Upper lobe of left lung (tissue), 6 donors: ENCODE measurements around the gene RPS27. TPM values are rescaled to one million over a fixed set of nuclear protein-coding genes. Genes with fewer than 3 reads are reported as not detected.

Experiments
- ATAC-seq, 2 donors: fragments of 200-7000 bp; cut with Tn5 transposase; one replicate each; pipeline ENCODE4 v1.9.1; 2022; ENCODE audit warnings: mild to moderate bottlenecking in 2 of 2, moderate library complexity in 2 of 2; ENCODE audit not compliant: low FRiP score in 2 of 2
- DNase-seq, 2 donors: peaks; one replicate each; pipeline ENCODE4 v3.0.0-alpha.2; 2019 to 2020
- H3K27ac ChIP-seq, 4 donors: fragments of 200-600 bp; sonication (generic); one replicate each; pipeline ENCODE4 v1.5.1; 2016 to 2019
- H3K27me3 ChIP-seq, 4 donors: fragments of 200-600 bp; sonication (generic); one replicate each; pipeline ENCODE4 v1.5.1; 2017 to 2019
- H3K36me3 ChIP-seq, 4 donors: fragments of 200-600 bp; sonication (generic); one replicate each; pipeline ENCODE4 v1.5.1; 2016 to 2019
- H3K4me1 ChIP-seq, 4 donors: fragments of 200-600 bp; sonication (generic); one replicate each; pipeline ENCODE4 v1.5.1; 2018 to 2019
- H3K4me3 ChIP-seq, 4 donors: fragments of 200-600 bp; sonication (generic); one replicate each; pipeline ENCODE4 v1.5.1; 2017 to 2019; ENCODE audit warnings: mild to moderate bottlenecking in 2 of 4, moderate library complexity in 1 of 4
- H3K9me3 ChIP-seq, 4 donors: fragments of 200-600 bp; sonication (generic); one replicate each; pipeline ENCODE4 v1.5.1; 2018 to 2019
- EP300 ChIP-seq, 4 donors: sonication (generic); formaldehyde crosslinking; IDR thresholded peaks; one replicate each; pipeline ENCODE4 v1.5.1; 2017; ENCODE audit warnings: antibody characterized with exemption in 4 of 4, control low read depth in 2 of 4
- POLR2A ChIP-seq, 4 donors: fragments of 450-650 bp; IDR thresholded peaks; one replicate each; pipeline ENCODE4 v1.5.1; 2016 to 2017; ENCODE audit warnings: antibody characterized with exemption in 4 of 4, mild to moderate bottlenecking in 2 of 4
- POLR2AphosphoS5 ChIP-seq, 2 donors: sonication (generic); formaldehyde crosslinking; IDR thresholded peaks; one replicate each; pipeline ENCODE4 v1.5.1; 2017; ENCODE audit warnings: antibody characterized with exemption in 2 of 2
- WGBS, 2 donors: methylation state at CpG; one replicate each; pipeline ENCODE4 v1.1.5; 2017 to 2018; 5-methylcytosine and 5-hydroxymethylcytosine counted together
- total RNA-seq, 6 donors: library from RNA; depleted of rRNA in 4 of 6; stranded (reverse); fragments of >200 nt in 4 of 6; gene quantifications; one replicate each; pipeline versions ENCODE4 v1.1.0 to v1.2.1, GENCODE V29; 2016 to 2021
- TF ChIP-seq, protein P1 (sequence below), 6 experiments: fragments of 450-650 bp in 4 of 6; fragments of 200-600 bp in 2 of 6; sonication (generic) in 2 of 6; IDR thresholded peaks; one replicate each; pipeline ENCODE4 v1.5.1; 2016 to 2019; ENCODE audit warnings: antibody characterized with exemption in 6 of 6
- donor health status: DM: no; HTN: no; CAD: no; lungs with moderate emphysema.
- donor health status: DM: no; HTN: yes; CAD: no; lungs with severe emphysema.

The RPS27 gene
- total RNA-seq, 6 donors from 2014 or later, result 551 to 2,666 (median 1,424) TPM

DNA sequence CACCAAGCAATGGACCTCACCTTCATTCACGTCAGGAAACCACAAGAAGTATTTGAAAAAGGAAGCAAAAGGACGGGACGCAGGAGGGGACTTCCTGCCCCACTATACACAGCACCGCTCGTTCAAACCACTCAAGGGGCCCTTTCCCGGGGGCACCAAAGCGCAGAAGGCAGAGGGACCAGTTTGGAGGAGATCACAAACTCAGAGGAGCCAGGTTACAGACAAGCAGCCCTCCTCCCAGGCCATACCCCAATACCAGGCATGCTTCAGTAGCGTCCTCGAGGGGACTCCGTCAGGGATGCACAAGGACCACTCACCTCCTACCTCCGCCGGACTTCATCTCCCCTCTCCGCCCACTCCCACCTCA is 32.8 kb upstream of the RPS27 start:
- Histone ChIP-seq H3K27ac (peak overlapping the region; percentile 91 to 96 (median 93)), H3K4me3 (peak overlapping the region; percentile 83 to 96 (median 90)), H3K36me3 (peaks cover 0 to 52% (median 24%) of the 10 kb centered on the region in 4 donors), H3K27me3 (no peaks in the 10 kb centered on the region), H3K4me1 (peaks cover 48 to 75% (median 53%) of the 10 kb centered on the region in 4 donors), H3K9me3 (no peaks in the 10 kb centered on the region)
- DNase-seq, result peak in 1 of 2 donors; percentile 55
- TF ChIP-seq, protein P1, sequence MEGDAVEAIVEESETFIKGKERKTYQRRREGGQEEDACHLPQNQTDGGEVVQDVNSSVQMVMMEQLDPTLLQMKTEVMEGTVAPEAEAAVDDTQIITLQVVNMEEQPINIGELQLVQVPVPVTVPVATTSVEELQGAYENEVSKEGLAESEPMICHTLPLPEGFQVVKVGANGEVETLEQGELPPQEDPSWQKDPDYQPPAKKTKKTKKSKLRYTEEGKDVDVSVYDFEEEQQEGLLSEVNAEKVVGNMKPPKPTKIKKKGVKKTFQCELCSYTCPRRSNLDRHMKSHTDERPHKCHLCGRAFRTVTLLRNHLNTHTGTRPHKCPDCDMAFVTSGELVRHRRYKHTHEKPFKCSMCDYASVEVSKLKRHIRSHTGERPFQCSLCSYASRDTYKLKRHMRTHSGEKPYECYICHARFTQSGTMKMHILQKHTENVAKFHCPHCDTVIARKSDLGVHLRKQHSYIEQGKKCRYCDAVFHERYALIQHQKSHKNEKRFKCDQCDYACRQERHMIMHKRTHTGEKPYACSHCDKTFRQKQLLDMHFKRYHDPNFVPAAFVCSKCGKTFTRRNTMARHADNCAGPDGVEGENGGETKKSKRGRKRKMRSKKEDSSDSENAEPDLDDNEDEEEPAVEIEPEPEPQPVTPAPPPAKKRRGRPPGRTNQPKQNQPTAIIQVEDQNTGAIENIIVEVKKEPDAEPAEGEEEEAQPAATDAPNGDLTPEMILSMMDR (IDR thresholded peaks at IDR 0.05), result no peak
- TF ChIP-seq EP300 (IDR thresholded peaks at IDR 0.05) (no peak), POLR2AphosphoS5 (IDR thresholded peaks at IDR 0.05) (no peak), POLR2A (IDR thresholded peaks at IDR 0.05) (no peak)
- peak; percentile 0 to 3 for ATAC-seq
- WGBS, 2 donors, result 1% methylated on average over 10 to 13 of the region's 13 CpGs

DNA sequence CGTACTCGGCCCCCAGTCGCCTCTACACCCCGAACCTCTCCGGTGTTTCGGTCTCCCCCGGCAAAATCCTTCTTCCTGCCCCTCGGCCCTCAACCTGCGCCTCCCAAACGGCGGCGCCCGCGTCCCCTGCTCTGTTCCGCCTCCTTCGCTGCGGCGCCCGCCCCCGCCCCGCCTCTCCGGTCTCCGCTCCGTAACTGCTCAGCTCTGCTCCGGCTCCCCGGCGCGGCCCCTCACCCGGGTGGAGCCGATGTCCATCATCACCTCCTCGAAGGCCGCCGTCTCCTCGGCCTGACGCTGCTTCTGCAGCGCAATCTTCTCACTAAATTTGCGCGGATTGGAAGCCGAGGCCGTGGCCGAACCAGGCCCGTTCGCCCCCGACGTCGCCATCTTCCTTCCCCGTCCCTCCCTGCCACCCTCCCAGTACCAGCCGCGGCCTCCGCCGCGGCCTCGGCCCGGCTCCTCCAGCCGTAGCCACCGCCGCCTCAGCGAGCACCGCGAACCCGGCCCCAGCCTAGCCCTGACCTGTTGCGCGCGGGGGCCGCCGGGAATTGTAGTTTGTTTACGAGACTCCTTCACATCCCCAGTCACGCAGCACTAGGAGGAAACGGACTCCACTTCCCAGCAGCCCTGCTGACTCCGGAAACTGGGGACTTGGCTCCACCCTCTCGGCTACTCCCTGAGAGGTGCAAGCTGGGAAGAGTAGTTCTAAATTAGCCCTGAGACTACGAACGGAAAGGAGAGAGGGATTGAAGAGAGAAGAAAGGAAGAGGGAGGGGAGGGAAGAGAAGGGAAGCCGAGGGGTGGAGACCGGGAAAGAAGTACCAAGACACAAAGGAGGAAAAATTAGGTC is 32.2 kb upstream of the RPS27 start, which contains the start of gene CRTC2:
Gene CRTC2 (minus strand): TSS at position 502 of the 850 bp plus-strand sequence. CDS start 115 bp downstream, at position 387.
- H3K9me3 ChIP-seq, result no peaks in the 10 kb centered on the region
- 0 to 1% methylated on average over 38 to 68 of the region's 75 CpGs for WGBS, 2 donors

DNA sequence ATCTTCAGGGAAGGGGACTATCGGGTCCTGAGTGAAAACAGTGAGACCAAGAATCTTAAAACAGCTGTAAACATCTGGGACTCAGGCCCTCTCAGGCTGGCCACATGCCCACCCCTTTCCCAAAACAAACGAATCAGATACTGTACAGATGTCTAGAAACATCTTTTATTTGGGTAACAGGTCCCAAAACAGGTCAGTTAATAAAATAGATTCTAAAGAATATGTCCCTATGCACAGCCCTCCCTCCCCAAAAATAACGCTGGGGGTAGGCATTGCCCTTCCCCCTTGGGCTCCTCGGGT is 31.7 kb upstream of the RPS27 start:
- TF ChIP-seq, protein P1 (IDR thresholded peaks at IDR 0.05), result no peak
- TF ChIP-seq POLR2A (IDR thresholded peaks at IDR 0.05) (no peak), EP300 (IDR thresholded peaks at IDR 0.05) (no peak), POLR2AphosphoS5 (IDR thresholded peaks at IDR 0.05) (no peak)
- peaks cover 48 to 80% (median 55%) of the 10 kb centered on the region in 4 donors for H3K4me1 ChIP-seq

More for the DNA sequence above, 32.2 kb upstream of the RPS27 start, which contains the start of gene CRTC2:
- Histone ChIP-seq H3K27ac (peak within 1 kb of the TSS; percentile 91 to 96 (median 93)), H3K27me3 (no peaks in the 10 kb centered on the region), H3K36me3 (peaks cover 0 to 46% (median 18%) of the 10 kb centered on the region in 4 donors), H3K4me1 (peaks cover 48 to 78% (median 53%) of the 10 kb centered on the region in 4 donors), H3K4me3 (peak within 1 kb of the TSS; percentile 83 to 96 (median 90))
- TF ChIP-seq EP300 (IDR thresholded peaks at IDR 0.05) (peak in 1 of 4 donors; percentile 42), POLR2A (IDR thresholded peaks at IDR 0.05) (peak in 3 of 4 donors; percentile 43 to 88 (median 72)), POLR2AphosphoS5 (IDR thresholded peaks at IDR 0.05) (peak; percentile 86 to 92)
- TF ChIP-seq, protein P1 (IDR thresholded peaks at IDR 0.05), result peak in 1 of 6 experiments; percentile 12
- DNase-seq (peak; percentile 96 to 100), ATAC-seq (peak; percentile 95)

DNA sequence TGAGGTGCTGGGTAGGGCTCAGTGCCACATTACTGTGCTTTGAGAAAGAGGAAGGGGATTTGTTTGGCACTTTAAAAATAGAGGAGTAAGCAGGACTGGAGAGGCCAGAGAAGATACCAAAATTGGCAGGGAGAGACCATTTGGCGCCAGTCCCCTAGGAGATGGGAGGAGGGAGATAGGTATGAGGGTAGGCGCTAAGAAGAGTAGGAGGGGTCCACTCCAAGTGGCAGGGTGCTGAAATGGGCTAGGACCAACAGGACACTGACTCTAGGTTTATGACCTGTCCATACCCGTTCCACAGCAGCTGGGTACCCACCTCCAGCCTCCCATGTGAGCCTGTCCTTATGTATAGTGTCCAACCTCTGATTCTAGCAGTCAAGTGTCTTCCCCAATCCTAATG is 31.1 kb upstream of the RPS27 start:
- peaks cover 0 to 34% (median 11%) of the 10 kb centered on the region in 4 donors for H3K36me3 ChIP-seq
- no peak overlapping the region for H3K4me3 ChIP-seq
- 76 to 78% methylated on average over 3 of the region's 3 CpGs for WGBS, 2 donors
- peaks cover 53 to 80% (median 61%) of the 10 kb centered on the region in 4 donors for H3K4me1 ChIP-seq
- no peaks in the 10 kb centered on the region for H3K27me3 ChIP-seq
- no peaks in the 10 kb centered on the region for H3K9me3 ChIP-seq
- DNase-seq (no peak), ATAC-seq (no peak)
- H3K27ac ChIP-seq, result peak overlapping the region; percentile 91 to 96 (median 93)
- TF ChIP-seq POLR2A (IDR thresholded peaks at IDR 0.05) (no peak), EP300 (IDR thresholded peaks at IDR 0.05) (no peak), POLR2AphosphoS5 (IDR thresholded peaks at IDR 0.05) (no peak)
- TF ChIP-seq, protein P1 (IDR thresholded peaks at IDR 0.05), result no peak

More for the DNA sequence above, 31.7 kb upstream of the RPS27 start:
- 12 to 13% methylated on average over 4 of the region's 4 CpGs for WGBS, 2 donors
- peaks cover 0 to 40% (median 12%) of the 10 kb centered on the region in 4 donors for H3K36me3 ChIP-seq
- peak overlapping the region in 3 of 4 donors; percentile 83 to 96 (median 94) for H3K4me3 ChIP-seq
- H3K9me3 ChIP-seq, result no peaks in the 10 kb centered on the region
- ATAC-seq, result no peak
- no peak for DNase-seq
- peak overlapping the region; percentile 91 to 96 (median 93) for H3K27ac ChIP-seq
- no peaks in the 10 kb centered on the region for H3K27me3 ChIP-seq
